ENCODE data around the gene COL26A1. TPM values are rescaled to one million over a fixed set of nuclear protein-coding genes. Genes with fewer than 3 reads are reported as not detected.
"Not testable (repeated sequence)": the region's sequence is repeated elsewhere in the genome, so short reads cannot be mapped to it uniquely, and the experiment has no call there.

The COL26A1 gene
- total RNA-seq, 1 donor from 2014 or later, result 66.2 TPM

GRCh38 chr7:101468546-101469275 lies 106.0 kb downstream of the COL26A1 start:
- Mint-ChIP-seq H3K36me3 (ENCODE audit: unreplicated experiment) (no peaks in the 10 kb centered on the region), H3K4me3 (ENCODE audit: unreplicated experiment) (no peak overlapping the region), H3K4me1 (ENCODE audit: low read depth, unreplicated experiment) (peaks cover 4% of the 10 kb centered on the region), H3K9me3 (ENCODE audit: unreplicated experiment) (peaks cover 3% of the 10 kb centered on the region), H3K27ac (ENCODE audit: unreplicated experiment) (no peak overlapping the region), H3K27me3 (ENCODE audit: unreplicated experiment) (no peaks in the 10 kb centered on the region)
- TF ChIP-seq, protein P1, sequence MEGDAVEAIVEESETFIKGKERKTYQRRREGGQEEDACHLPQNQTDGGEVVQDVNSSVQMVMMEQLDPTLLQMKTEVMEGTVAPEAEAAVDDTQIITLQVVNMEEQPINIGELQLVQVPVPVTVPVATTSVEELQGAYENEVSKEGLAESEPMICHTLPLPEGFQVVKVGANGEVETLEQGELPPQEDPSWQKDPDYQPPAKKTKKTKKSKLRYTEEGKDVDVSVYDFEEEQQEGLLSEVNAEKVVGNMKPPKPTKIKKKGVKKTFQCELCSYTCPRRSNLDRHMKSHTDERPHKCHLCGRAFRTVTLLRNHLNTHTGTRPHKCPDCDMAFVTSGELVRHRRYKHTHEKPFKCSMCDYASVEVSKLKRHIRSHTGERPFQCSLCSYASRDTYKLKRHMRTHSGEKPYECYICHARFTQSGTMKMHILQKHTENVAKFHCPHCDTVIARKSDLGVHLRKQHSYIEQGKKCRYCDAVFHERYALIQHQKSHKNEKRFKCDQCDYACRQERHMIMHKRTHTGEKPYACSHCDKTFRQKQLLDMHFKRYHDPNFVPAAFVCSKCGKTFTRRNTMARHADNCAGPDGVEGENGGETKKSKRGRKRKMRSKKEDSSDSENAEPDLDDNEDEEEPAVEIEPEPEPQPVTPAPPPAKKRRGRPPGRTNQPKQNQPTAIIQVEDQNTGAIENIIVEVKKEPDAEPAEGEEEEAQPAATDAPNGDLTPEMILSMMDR (IDR thresholded peaks at IDR 0.05; ENCODE audit: partially characterized antibody, unreplicated experiment), result no peak
- DNase-seq, result no peak

- Mint-ChIP-seq H3K4me1 (ENCODE audit: low read depth, unreplicated experiment) (peaks cover 4% of the 10 kb centered on the region), H3K36me3 (ENCODE audit: unreplicated experiment) (no peaks in the 10 kb centered on the region), H3K27me3 (ENCODE audit: unreplicated experiment) (peaks cover 1% of the 10 kb centered on the region), H3K9me3 (ENCODE audit: unreplicated experiment) (peaks cover 3% of the 10 kb centered on the region), H3K4me3 (ENCODE audit: unreplicated experiment) (no peak overlapping the region), H3K27ac (ENCODE audit: unreplicated experiment) (peak overlapping the region; percentile 14)
- TF ChIP-seq, protein P1 (IDR thresholded peaks at IDR 0.05; ENCODE audit: partially characterized antibody, unreplicated experiment), result no peak
- no peak for DNase-seq
These were observed 108.2 kb downstream of the COL26A1 start for GRCh38 chr7:101470668-101471487.

- Mint-ChIP-seq H3K9me3 (ENCODE audit: unreplicated experiment) (peaks cover 6% of the 10 kb centered on the region), H3K27me3 (ENCODE audit: unreplicated experiment) (peaks cover 1% of the 10 kb centered on the region), H3K27ac (ENCODE audit: unreplicated experiment) (no peak overlapping the region), H3K36me3 (ENCODE audit: unreplicated experiment) (peaks cover 5% of the 10 kb centered on the region), H3K4me3 (ENCODE audit: unreplicated experiment) (no peak overlapping the region), H3K4me1 (ENCODE audit: low read depth, unreplicated experiment) (peaks cover 6% of the 10 kb centered on the region)
- DNase-seq, result no peak
- TF ChIP-seq, protein P1 (IDR thresholded peaks at IDR 0.05; ENCODE audit: partially characterized antibody, unreplicated experiment), result no peak
These were observed 111.5 kb downstream of the COL26A1 start for GRCh38 chr7:101474178-101474577.

- not testable (repeated sequence) for H3K36me3 Mint-ChIP-seq (ENCODE audit: unreplicated experiment); H3K4me1 Mint-ChIP-seq (ENCODE audit: low read depth, unreplicated experiment); H3K4me3 Mint-ChIP-seq (ENCODE audit: unreplicated experiment); H3K9me3 Mint-ChIP-seq (ENCODE audit: unreplicated experiment); DNase-seq; H3K27me3 Mint-ChIP-seq (ENCODE audit: unreplicated experiment); H3K27ac Mint-ChIP-seq (ENCODE audit: unreplicated experiment)
These were observed 113.0 kb downstream of the COL26A1 start for GRCh38 chr7:101475691-101476090.

DNA sequence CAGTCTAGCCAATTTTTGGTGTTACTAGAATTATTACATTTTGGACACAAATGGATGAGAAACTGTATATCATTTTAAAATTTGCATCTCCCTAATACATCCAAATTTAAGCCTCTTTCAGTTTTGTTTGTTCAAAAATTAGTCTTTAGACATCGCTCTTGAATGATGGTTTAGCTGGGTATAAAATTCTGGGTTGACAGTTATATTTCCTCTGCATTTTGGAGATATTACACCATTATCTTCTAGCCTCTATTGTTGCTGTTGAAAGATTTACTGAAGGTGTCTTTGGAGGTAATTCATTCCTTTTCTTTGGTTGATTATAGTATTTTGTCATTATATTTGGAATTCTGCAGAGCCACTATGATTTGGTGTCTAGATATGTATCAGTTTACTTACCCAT lies 116.5 kb downstream of the COL26A1 start:
- no peak for DNase-seq
- TF ChIP-seq, protein P1 (IDR thresholded peaks at IDR 0.05; ENCODE audit: partially characterized antibody, unreplicated experiment), result no peak
- H3K4me3 Mint-ChIP-seq (ENCODE audit: unreplicated experiment), result no peak overlapping the region

DNA sequence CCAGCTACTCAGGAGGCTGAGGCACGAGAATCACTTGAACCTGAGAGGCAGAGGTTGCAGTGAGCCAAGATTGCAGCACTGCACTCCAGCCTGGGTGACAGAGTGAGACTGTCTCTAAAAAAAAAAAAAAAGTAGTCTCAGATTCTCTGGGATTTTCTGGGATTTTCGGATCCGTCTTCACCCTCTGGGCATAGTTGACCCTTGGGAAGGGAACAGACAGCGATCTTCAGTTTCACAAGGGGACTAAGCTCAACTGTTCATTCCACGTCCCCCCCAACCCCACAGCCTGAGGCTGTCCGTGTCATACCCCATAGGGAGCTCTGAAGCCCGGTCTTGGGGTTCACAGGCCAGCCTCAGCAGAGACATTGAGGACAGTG lies 123.4 kb downstream of the COL26A1 start:
- H3K27me3 Mint-ChIP-seq (ENCODE audit: unreplicated experiment); H3K36me3 Mint-ChIP-seq (ENCODE audit: unreplicated experiment); H3K4me1 Mint-ChIP-seq (ENCODE audit: low read depth, unreplicated experiment); H3K27ac Mint-ChIP-seq (ENCODE audit: unreplicated experiment); H3K4me3 Mint-ChIP-seq (ENCODE audit: unreplicated experiment); H3K9me3 Mint-ChIP-seq (ENCODE audit: unreplicated experiment); DNase-seq: not testable (repeated sequence)

More for the DNA sequence above, 116.5 kb downstream of the COL26A1 start:
- H3K36me3 Mint-ChIP-seq (ENCODE audit: unreplicated experiment), result peaks cover 10% of the 10 kb centered on the region
- H3K27ac Mint-ChIP-seq (ENCODE audit: unreplicated experiment), result no peak overlapping the region
- peaks cover 3% of the 10 kb centered on the region for H3K4me1 Mint-ChIP-seq (ENCODE audit: low read depth, unreplicated experiment)
- H3K9me3 Mint-ChIP-seq (ENCODE audit: unreplicated experiment), result peaks cover 8% of the 10 kb centered on the region
- peaks cover 1% of the 10 kb centered on the region for H3K27me3 Mint-ChIP-seq (ENCODE audit: unreplicated experiment)

Measured in glutamatergic neuron (in vitro differentiated cells).